GM12875 (cell line): ENCODE results near the gene THPO.

Experiments
- H3K4me3 ChIP-seq: one replicate; pipeline ENCODE4 v1.5.1; 2011; ENCODE audit warnings: low read depth, low read length, control low read depth
- TF ChIP-seq, protein P1 (sequence below): IDR thresholded peaks from 2 replicates; pipeline ENCODE4 v1.5.1; 2011; ENCODE audit warnings: low read depth, mild to moderate bottlenecking, control low read depth, inconsistent platforms, low read length, moderate library complexity, borderline replicate concordance; ENCODE audit not compliant: insufficient read depth

Gene THPO

DNA sequence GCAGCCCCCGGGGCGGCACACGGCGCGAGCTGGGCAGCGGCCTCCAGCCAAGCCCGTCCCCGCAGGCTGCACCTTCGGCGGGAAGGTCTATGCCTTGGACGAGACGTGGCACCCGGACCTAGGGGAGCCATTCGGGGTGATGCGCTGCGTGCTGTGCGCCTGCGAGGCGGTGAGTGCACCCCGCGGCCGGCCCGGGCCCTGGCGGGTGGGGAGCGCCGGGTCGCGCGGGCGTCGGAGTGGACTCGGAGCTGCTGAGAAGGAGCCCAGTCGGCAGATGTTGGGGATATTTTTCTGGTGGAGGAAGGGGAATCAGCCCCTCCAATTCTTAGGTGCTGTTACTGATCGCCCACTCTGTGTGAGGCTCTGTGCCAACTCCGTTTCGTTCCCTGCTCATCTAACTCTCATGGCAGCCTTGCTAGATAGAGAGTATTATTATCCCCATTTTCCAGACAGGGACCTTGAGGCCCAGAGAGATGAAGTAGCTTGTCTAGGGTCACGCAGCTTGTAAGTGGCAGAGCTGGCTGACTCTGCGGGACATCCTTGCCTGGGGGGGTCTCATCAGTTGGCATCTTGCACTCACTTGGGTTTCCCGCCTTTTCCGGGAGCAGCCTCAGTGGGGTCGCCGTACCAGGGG is 2.7 kb upstream of the THPO start:
- TF ChIP-seq, protein P1, sequence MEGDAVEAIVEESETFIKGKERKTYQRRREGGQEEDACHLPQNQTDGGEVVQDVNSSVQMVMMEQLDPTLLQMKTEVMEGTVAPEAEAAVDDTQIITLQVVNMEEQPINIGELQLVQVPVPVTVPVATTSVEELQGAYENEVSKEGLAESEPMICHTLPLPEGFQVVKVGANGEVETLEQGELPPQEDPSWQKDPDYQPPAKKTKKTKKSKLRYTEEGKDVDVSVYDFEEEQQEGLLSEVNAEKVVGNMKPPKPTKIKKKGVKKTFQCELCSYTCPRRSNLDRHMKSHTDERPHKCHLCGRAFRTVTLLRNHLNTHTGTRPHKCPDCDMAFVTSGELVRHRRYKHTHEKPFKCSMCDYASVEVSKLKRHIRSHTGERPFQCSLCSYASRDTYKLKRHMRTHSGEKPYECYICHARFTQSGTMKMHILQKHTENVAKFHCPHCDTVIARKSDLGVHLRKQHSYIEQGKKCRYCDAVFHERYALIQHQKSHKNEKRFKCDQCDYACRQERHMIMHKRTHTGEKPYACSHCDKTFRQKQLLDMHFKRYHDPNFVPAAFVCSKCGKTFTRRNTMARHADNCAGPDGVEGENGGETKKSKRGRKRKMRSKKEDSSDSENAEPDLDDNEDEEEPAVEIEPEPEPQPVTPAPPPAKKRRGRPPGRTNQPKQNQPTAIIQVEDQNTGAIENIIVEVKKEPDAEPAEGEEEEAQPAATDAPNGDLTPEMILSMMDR, result no peak
- no peak overlapping the region for H3K4me3 ChIP-seq

DNA sequence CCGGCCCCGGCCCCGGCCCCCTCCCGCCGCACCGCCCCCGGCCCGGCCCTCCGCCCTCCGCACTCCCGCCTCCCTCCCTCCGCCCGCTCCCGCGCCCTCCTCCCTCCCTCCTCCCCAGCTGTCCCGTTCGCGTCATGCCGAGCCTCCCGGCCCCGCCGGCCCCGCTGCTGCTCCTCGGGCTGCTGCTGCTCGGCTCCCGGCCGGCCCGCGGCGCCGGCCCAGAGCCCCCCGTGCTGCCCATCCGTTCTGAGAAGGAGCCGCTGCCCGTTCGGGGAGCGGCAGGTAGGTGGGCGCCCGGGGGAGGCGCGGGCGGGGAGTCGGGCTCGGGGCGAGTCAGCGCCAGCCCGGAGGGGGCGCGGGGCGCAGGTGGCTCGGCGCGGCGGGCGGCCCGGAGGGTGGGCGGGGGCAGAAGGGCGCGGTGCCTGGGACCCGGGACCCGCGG is 2.2 kb upstream of the THPO start:
- TF ChIP-seq, protein P1, result no peak
- H3K4me3 ChIP-seq, result no peak overlapping the region

DNA sequence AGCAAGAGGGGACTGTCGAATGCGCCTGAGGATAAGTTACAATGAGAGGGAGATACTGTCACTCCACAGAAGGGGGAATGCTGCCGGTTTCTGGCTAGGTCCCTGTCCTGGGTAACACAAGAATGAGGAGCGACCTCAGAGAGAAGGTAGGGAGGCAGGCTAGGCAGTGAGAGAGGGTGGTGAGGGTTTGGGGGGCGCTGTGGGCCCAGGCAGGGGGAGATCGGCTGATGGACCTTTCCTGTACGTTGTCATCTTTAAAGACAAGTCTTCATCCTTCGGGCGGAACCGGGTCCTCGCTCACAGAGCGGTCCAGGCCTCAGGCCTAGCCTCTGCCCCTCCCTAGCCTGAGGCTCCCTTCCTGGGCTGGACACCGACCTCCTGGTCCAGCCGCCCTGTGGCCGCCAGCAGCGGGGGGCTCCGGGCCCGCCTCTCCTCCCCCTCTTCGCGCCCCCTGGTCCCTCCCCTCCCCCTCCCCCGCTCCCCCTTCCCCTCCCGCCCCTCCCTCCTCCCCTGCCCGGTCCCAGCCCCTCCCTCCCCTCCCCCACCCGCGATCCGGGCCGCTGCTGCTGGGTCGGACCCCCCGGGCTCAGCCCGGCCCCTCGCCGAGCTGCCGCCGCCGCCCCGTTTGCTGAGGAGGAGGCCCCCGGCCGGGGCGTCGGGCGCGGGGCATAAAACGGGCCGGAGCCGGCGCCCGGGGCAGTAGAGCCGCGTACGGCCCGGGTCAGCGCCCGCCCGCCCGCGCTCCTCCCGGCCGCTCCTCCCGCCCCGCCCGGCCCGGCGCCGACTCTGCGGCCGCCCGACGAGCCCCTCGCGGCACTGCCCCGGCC is 1.6 kb upstream of the THPO start, which contains the start of gene CHRD:
CHRD (plus strand) TSS at position 697 of the 827 bp plus-strand sequence. CDS start 265 bp downstream, outside the sequence.
- H3K4me3 ChIP-seq, result no peak within 1 kb of the TSS
- TF ChIP-seq, protein P1, result no peak

DNA sequence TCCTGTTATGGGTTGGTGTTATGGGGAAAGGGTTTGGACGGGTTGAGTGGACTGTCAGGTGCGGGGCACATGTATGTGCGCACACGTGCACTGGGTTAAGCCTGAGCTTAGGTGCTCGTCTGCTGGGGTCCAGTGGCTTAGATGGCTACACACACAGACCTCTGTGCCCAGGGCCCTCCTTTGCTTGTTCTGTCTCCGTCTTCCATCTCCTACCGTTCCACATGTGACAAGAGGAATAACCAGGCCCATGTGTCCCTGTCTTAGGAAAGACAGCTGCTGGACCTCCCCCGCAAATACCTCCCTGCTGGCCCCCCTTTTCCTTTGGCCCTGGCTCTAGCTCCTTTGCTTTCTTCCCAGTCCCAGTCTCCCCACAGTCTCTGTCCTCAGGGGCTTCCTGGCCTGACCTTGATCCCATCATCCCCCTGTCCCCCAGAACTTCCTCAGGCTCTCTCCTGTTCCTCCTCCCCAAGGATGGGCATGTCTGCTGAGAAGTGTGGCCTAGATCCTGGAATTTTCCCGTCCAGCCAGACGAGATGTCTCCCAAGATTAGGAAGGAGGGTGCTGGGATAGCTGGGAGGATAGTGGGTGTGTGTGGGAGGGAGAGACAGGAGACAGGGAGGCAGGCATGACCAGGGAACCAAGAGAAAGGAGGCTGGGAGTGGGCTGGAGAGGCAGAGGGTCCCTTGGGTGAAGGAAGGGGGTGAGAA is 797 bp upstream of the THPO start:
- TF ChIP-seq, protein P1, result no peak
- H3K4me3 ChIP-seq, result no peak overlapping the region

DNA sequence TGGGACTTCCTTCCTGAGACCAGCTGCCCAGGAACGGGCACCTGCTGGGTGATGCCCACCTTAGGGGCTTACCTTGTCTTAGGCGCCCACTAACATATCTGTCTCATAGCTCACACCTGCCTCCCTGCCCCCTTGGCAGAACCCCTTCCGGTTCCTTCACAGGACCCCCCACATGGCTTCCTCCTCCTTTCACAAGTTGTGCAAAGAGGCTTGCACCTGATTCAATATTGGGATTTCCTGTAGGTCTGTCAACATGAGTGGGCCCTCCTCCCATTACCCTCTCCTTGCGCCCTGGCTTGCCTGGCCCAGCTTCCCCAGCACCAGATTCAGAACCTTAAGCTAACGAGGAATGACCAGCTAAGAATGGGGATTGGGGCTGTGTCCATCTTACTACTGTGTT is 633 bp downstream of the THPO start:
- TF ChIP-seq, protein P1, result no peak

DNA sequence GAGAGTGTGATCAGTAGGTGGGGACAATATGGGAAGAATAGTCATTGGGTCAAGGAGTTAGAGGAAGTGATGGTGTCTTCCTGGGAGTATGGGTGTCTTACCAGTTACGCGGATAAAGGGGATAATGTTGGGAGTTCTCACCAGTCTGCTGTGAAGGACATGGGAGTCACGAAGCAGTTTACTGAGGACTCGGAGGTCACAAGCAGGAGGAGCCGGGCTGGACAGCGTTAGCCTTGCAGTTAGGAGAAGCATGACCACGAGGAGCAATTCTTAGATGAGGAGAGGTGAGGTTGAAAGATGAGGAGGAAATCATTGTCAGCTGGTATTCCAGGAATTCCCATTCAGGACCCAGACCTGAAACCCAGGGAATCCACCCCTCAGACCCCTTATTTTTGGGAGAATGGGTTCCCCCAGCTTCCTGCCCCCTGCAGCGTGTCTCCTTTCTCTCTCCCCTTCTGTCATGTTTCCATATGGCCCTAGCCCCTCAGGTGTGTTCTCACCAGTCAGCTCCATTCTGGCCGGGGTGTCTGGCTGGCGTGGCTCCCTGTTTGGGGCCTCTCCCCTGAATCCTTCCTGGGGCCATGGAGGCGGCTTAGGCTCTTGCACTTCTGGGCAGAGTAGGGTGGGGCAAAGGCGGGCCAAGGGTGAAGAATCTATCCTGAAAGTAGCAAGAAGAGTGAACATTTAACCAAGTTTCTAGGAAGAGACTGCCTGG is 2.1 kb downstream of the THPO start:
- TF ChIP-seq, protein P1, result no peak
- H3K4me3 ChIP-seq, result no peak overlapping the region

More for the DNA sequence above, 633 bp downstream of the THPO start:
- H3K4me3 ChIP-seq, result no peak overlapping the region
